ENCODE results near the gene PPP3CA.

DNA sequence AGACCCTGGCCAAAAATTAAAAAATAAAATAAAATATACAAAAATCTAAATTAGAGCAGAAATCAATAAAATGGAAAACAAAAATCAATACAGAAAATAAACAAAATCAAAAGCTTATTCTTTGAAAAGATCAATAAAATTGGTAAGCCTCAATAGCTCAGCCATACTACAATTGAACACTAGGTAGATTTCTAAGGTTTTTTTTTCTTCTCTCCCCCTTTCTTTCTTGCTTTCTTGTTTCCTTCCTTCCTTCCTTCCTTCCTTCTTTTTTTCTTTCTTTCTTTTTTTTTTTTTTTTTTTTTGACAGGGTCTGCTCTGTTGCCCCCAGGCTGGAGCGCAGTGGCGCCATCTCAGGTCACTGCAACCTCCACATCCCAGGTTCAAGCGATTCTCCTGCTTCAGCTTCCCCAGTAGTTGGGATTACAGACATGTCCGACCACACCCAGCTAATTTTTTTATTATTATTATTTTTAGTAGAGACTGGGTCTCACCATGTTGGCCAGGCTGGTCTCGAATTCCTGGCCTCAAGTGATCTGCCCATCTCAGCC, 23.4 kb upstream of the PPP3CA start:
- TF ChIP-seq, protein P1, sequence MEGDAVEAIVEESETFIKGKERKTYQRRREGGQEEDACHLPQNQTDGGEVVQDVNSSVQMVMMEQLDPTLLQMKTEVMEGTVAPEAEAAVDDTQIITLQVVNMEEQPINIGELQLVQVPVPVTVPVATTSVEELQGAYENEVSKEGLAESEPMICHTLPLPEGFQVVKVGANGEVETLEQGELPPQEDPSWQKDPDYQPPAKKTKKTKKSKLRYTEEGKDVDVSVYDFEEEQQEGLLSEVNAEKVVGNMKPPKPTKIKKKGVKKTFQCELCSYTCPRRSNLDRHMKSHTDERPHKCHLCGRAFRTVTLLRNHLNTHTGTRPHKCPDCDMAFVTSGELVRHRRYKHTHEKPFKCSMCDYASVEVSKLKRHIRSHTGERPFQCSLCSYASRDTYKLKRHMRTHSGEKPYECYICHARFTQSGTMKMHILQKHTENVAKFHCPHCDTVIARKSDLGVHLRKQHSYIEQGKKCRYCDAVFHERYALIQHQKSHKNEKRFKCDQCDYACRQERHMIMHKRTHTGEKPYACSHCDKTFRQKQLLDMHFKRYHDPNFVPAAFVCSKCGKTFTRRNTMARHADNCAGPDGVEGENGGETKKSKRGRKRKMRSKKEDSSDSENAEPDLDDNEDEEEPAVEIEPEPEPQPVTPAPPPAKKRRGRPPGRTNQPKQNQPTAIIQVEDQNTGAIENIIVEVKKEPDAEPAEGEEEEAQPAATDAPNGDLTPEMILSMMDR (IDR thresholded peaks at IDR 0.05), result no peak
- TF ChIP-seq POLR2A (IDR thresholded peaks at IDR 0.05), result no peak

Data from lower leg skin (tissue), 3 donors.